H1 (cell line): ENCODE measurements around the gene B3GAT2.

ENCODE experiments used
- BACH1 ChIP-seq: IDR thresholded peaks from 2 replicates; pipeline ENCODE4 v1.6.1; 2012; ENCODE audit warnings: low read length, improper control_type of control experiment
- EP300 ChIP-seq, 2 experiments: IDR thresholded peaks; 1 replicate in 1 of 2; 2 replicates in 1 of 2; pipeline ENCODE4 v1.6.1; 2011 to 2012; ENCODE audit warnings: low read depth in 2 of 2, low read length in 2 of 2, mild to moderate bottlenecking in 2 of 2, borderline replicate concordance in 1 of 2, inconsistent platforms in 1 of 2, moderate library complexity in 1 of 2
- GABPA ChIP-seq: IDR thresholded peaks from 2 replicates; pipeline ENCODE4 v1.6.1; 2011; ENCODE audit warnings: mild to moderate bottlenecking, low read length, moderate library complexity, borderline replicate concordance; ENCODE audit not compliant: insufficient read depth
- JUND ChIP-seq: IDR thresholded peaks from 2 replicates; pipeline ENCODE4 v1.6.1; 2011; ENCODE audit warnings: mild to moderate bottlenecking, improper control_type of control experiment, low read length
- RFX5 ChIP-seq: IDR thresholded peaks from 2 replicates; pipeline ENCODE4 v1.6.1; 2011; ENCODE audit warnings: low read depth, low read length, improper control_type of control experiment, borderline replicate concordance
- SRF ChIP-seq: IDR thresholded peaks from 2 replicates; pipeline ENCODE4 v1.6.1; 2011; ENCODE audit warnings: mild to moderate bottlenecking, low read depth, low read length, moderate library complexity
- TAF1 ChIP-seq: IDR thresholded peaks from 2 replicates; pipeline ENCODE4 v1.6.1; 2011; ENCODE audit warnings: mild to moderate bottlenecking, low read depth, low read length
- TF ChIP-seq, protein P1 (sequence below), 3 experiments: IDR thresholded peaks; 1 replicate in 2 of 3; 2 replicates in 1 of 3; pipeline versions ENCODE4 v1.5.1 to v1.6.1; 2011; ENCODE audit warnings: low read length in 3 of 3, mild to moderate bottlenecking in 3 of 3, inconsistent platforms in 2 of 3, low read depth in 1 of 3, moderate library complexity in 1 of 3; ENCODE audit not compliant: insufficient read depth in 1 of 3; ENCODE audit errors: control extremely low read depth in 1 of 3

DNA sequence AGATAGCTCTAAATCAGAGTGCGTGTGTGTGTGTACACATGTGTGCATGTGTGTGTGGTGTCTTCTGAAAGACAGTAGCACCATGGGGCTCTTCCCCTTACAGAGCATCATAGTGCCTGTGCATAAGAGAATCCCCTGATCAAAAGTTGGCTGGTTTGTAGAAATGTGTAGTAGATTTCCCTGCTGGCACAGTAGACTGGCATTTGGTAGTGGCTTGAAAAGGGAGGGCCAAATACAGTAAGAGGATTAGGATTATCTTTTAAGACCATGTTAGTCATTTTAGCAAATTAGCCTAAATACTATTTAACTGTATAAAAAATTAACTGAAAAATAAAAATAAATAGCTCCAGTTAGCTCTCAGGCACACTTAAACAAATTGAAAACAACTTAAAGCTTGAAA is 112.6 kb downstream of the B3GAT2 start:
- TF ChIP-seq JUND (no peak), SRF (no peak), EP300 (IDR thresholded peaks at IDR 0.05; ENCODE audit: borderline replicate concordance in 1 of 2, low read depth in 2 of 2, low read length in 2 of 2) (no peak), RFX5 (no peak), TAF1 (no peak), BACH1 (no peak), GABPA (no peak)
- TF ChIP-seq, protein P1, sequence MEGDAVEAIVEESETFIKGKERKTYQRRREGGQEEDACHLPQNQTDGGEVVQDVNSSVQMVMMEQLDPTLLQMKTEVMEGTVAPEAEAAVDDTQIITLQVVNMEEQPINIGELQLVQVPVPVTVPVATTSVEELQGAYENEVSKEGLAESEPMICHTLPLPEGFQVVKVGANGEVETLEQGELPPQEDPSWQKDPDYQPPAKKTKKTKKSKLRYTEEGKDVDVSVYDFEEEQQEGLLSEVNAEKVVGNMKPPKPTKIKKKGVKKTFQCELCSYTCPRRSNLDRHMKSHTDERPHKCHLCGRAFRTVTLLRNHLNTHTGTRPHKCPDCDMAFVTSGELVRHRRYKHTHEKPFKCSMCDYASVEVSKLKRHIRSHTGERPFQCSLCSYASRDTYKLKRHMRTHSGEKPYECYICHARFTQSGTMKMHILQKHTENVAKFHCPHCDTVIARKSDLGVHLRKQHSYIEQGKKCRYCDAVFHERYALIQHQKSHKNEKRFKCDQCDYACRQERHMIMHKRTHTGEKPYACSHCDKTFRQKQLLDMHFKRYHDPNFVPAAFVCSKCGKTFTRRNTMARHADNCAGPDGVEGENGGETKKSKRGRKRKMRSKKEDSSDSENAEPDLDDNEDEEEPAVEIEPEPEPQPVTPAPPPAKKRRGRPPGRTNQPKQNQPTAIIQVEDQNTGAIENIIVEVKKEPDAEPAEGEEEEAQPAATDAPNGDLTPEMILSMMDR (IDR thresholded peaks at IDR 0.05; ENCODE audit: control extremely low read depth in 1 of 3, insufficient read depth in 1 of 3, low read depth in 1 of 3, low read length in 3 of 3) = no peak
